ENCODE measurements around the gene METTL23. TPM values are rescaled to one million over a fixed set of nuclear protein-coding genes. Genes with fewer than 3 reads are reported as not detected.

METTL23 gene
- total RNA-seq, 1 experiment from 2014 or later, result 57.8 TPM

DNA sequence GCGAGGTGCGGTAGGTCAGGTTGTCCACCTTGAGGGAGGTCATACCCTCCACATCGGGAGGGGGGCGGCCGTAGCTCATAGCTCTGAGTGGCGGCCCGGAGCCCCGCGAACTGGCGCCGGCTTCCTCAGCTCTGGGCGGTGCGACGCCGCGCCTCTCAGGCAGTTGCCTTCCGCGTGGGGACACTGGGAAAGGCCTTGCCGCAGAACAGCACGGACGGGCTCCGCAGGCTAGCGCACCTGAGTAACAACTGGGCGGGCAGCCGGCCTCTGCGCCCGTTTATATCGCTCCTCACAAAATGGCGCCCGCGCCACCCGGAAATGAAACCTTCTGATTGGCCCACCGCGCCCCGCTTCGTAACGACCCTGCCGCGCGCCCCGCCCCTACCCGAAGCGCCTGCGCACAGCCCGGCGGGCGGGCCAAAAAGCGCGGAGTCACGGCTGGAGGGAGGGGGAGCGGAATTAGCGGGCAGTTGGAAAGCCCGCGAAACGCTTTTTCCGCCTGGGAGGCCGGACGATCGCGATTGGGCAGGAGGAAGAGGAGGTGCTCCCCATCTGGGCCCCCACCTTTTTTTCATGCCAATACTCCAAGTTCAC lies 10.5 kb downstream of the METTL23 start, which contains the start of gene SRSF2:
TSS of gene SRSF2 (minus strand) at position 250 of the 594 bp plus-strand sequence. CDS start at position 79, 171 bp downstream.
- Histone ChIP-seq H3K4me3 (replicated peaks in 1 of 2; ENCODE audit: low read depth in 1 of 2, low read length in 2 of 2) (peak within 1 kb of the TSS; percentile 71 to 91), H3K9me2 (ENCODE audit: insufficient read depth) (no peaks in the 10 kb centered on the region), H3K36me3 (ENCODE audit: control insufficient read depth in 1 of 2, insufficient read depth in 2 of 2, low read length in 2 of 2) (peaks cover 36 to 45% of the 10 kb centered on the region in 2 experiments), H3K4me2 (ENCODE audit: low read length) (peak within 1 kb of the TSS; percentile 94), H2AFZ (ENCODE audit: low read depth, low read length, poor library complexity, severe bottlenecking) (peak within 1 kb of the TSS; percentile 30), H4K20me1 (ENCODE audit: insufficient read depth) (peaks cover 39% of the 10 kb centered on the region), H3K27me3 (ENCODE audit: insufficient read depth, low read length) (no peaks in the 10 kb centered on the region), H3K4me1 (ENCODE audit: control insufficient read depth in 1 of 2, insufficient read depth in 2 of 2, low read length in 2 of 2) (peaks cover 16 to 34% of the 10 kb centered on the region in 2 experiments), H3K9me3 (ENCODE audit: control insufficient read depth in 1 of 2, insufficient read depth in 1 of 2, low read depth in 1 of 2, low read length in 2 of 2) (no peaks in the 10 kb centered on the region), H3K79me2 (ENCODE audit: insufficient read depth, low read length) (peaks cover 49% of the 10 kb centered on the region), H3K9ac (ENCODE audit: low read length) (peak within 1 kb of the TSS; percentile 97), H3K27ac (ENCODE audit: low read depth, low read length) (peak within 1 kb of the TSS; percentile 92)
- peak; percentile 97 for DNase-seq (ENCODE audit: low read depth, low spot score)
- ChIA-PET POLR2A (interaction anchor here (1.0 to 3.7 kb wide), 6 partner anchors 10 to 144 kb away, joined by 3 to 27 read pairs (median 6); partner anchors contain the start of genes JMJD6 and METTL23), RAD21 (ENCODE audit: low non-redundant PET in 1 of 2, low total read pairs in 2 of 2, uncharacterized antibody in 2 of 2, unreplicated experiment in 2 of 2) (no interaction called here), CTCF (interaction anchor here (1.7 kb wide), 1 partner anchor 10 kb away, joined by 6 read pairs; no protein-coding TSS in a partner anchor)
- BruUV-seq (replicated peaks), result TSS peak; percentile 15
- ATAC-seq, result peak; percentile 78
- intact Hi-C loops (cut with micrococcal nuclease), result no loop called here
- TF ChIP-seq RAD21 (IDR thresholded peaks at IDR 0.05; ENCODE audit: low read depth) (no peak), SRF (IDR thresholded peaks at IDR 0.05; ENCODE audit: low read depth) (no peak; the same call in 1 of the 2 replicates), SP1 (IDR thresholded peaks at IDR 0.05; ENCODE audit: low read depth) (peak; percentile 85), CTCF (IDR thresholded peaks at IDR 0.05 in 2 of 3, conservative IDR thresholded peaks at IDR 0.05 in 1 of 3; ENCODE audit: borderline replicate concordance in 1 of 3, insufficient read depth in 1 of 3, low read depth in 2 of 3, low read length in 2 of 3) (no peak), CBX3 (IDR thresholded peaks at IDR 0.05; ENCODE audit: low read depth) (no peak; the same call in 1 of the 2 replicates), SIN3A (IDR thresholded peaks at IDR 0.05; ENCODE audit: low read depth) (peak; percentile 100), TCF7L2 (IDR thresholded peaks at IDR 0.05; ENCODE audit: borderline replicate concordance, extremely low read depth, insufficient read depth, insufficient read length) (peak; percentile 34), EZH2phosphoT487 (IDR thresholded peaks at IDR 0.05; ENCODE audit: borderline replicate concordance) (no peak), EZH2 (IDR thresholded peaks at IDR 0.05) (no peak), POLR2A (IDR thresholded peaks at IDR 0.05; ENCODE audit: borderline replicate concordance, extremely low read depth, insufficient read depth, insufficient read length) (peak; percentile 100), CEBPB (IDR thresholded peaks at IDR 0.05; ENCODE audit: low read depth) (no peak), YY1 (IDR thresholded peaks at IDR 0.05; ENCODE audit: extremely low read depth, insufficient replicate concordance, low read depth, low read length) (peak; percentile 98), POLR2AphosphoS5 (IDR thresholded peaks at IDR 0.05; ENCODE audit: low read depth, low read length) (peak; percentile 100), JUND (IDR thresholded peaks at IDR 0.05) (peak; percentile 6; the same call in 1 of the 2 replicates), ELF1 (IDR thresholded peaks at IDR 0.05; ENCODE audit: borderline replicate concordance, low read depth) (no peak; the same call in 1 of the 2 replicates), FOSL1 (IDR thresholded peaks at IDR 0.05; ENCODE audit: low read depth) (no peak), ZFX (IDR thresholded peaks at IDR 0.05) (peak; percentile 97), EGR1 (IDR thresholded peaks at IDR 0.05; ENCODE audit: low read depth) (peak; percentile 80)
- TF ChIP-seq, protein P1, sequence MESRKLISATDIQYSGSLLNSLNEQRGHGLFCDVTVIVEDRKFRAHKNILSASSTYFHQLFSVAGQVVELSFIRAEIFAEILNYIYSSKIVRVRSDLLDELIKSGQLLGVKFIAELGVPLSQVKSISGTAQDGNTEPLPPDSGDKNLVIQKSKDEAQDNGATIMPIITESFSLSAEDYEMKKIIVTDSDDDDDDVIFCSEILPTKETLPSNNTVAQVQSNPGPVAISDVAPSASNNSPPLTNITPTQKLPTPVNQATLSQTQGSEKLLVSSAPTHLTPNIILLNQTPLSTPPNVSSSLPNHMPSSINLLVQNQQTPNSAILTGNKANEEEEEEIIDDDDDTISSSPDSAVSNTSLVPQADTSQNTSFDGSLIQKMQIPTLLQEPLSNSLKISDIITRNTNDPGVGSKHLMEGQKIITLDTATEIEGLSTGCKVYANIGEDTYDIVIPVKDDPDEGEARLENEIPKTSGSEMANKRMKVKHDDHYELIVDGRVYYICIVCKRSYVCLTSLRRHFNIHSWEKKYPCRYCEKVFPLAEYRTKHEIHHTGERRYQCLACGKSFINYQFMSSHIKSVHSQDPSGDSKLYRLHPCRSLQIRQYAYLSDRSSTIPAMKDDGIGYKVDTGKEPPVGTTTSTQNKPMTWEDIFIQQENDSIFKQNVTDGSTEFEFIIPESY (IDR thresholded peaks at IDR 0.05; ENCODE audit: extremely low read depth, insufficient replicate concordance, low read length), result peak; percentile 74
- TF ChIP-seq, protein P2, sequence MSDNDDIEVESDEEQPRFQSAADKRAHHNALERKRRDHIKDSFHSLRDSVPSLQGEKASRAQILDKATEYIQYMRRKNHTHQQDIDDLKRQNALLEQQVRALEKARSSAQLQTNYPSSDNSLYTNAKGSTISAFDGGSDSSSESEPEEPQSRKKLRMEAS (IDR thresholded peaks at IDR 0.05), result peak; percentile 94
- TF ChIP-seq, protein P3, sequence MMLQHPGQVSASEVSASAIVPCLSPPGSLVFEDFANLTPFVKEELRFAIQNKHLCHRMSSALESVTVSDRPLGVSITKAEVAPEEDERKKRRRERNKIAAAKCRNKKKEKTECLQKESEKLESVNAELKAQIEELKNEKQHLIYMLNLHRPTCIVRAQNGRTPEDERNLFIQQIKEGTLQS (IDR thresholded peaks at IDR 0.05), result no peak

Measured in HCT116 (cell line).